Right cardiac atrium (tissue), 5 donors: Measurements from ENCODE around the gene HOXB4. TPM values are rescaled to one million over a fixed set of nuclear protein-coding genes. Genes with fewer than 3 reads are reported as not detected.

Experiments used
- ATAC-seq, 2 donors: fragments of 200-7000 bp; cut with Tn5 transposase; one replicate each; pipeline versions ENCODE4 v1.8.0 to v1.9.1; 2020; ENCODE audit warnings: moderate library complexity in 2 of 2, mild to moderate bottlenecking in 1 of 2
- DNase-seq, 3 donors: peaks; one replicate each; pipeline ENCODE4 v3.0.0-alpha.2; 2020
- H3K27ac ChIP-seq: one replicate; pipeline ENCODE4 v1.5.1; 2013; ENCODE audit warnings: mild to moderate bottlenecking, low read length, control low read depth, moderate library complexity
- H3K27me3 ChIP-seq: one replicate; pipeline ENCODE4 v1.6.1; 2013; ENCODE audit not compliant: control insufficient read depth, insufficient read depth
- H3K4me1 ChIP-seq: one replicate; pipeline ENCODE4 v1.6.1; 2013; ENCODE audit warnings: low read length; ENCODE audit not compliant: control insufficient read depth, insufficient read depth
- H3K4me3 ChIP-seq: one replicate; pipeline ENCODE4 v1.5.1; 2013; ENCODE audit warnings: low read length, control low read depth
- H3K9me3 ChIP-seq: one replicate; pipeline ENCODE4 v1.6.1; 2013; ENCODE audit warnings: low read length; ENCODE audit not compliant: control insufficient read depth
- WGBS: extraction: QIAGEN DNeasy Blood & Tissue Kit; methylation state at CpG from one replicate; pipeline ENCODE4 v1.1.7; 2013; 5-methylcytosine and 5-hydroxymethylcytosine counted together
- intact Hi-C, 4 donors: fragments of 100-400 bp; cut with DNase I; formaldehyde crosslinking; loops; one replicate each; pipeline versions ENCODE4 v1.11.0 to v1.14.0; 2022 to 2023
- polyA plus RNA-seq: library from polyadenylated mRNA; stranded (reverse); fragments of 200-250 nt; gene quantifications from one replicate; pipeline ENCODE4 v1.2.3, GENCODE V29; 2013
- total RNA-seq, 4 donors: library from RNA; stranded (reverse); fragmentation: NEBNext Ultra II Directional; extraction: Animal tissue kit (Norgen Biotek cat#: 25700); gene quantifications; one replicate each; pipeline ENCODE4 v1.2.1, GENCODE V29; 2021
- donor health status: healthy with polysubstance abuse.
- donor health status: DM: no; HTN: yes; CAD: no.
- donor health status: DM: no; HTN: no; CAD: no.
- donor health status: DM: no; HTN: yes; CAD: no; lungs with severe emphysema.
- donor health status: DM: yes; HTN: yes; CAD: no.

The HOXB4 gene
- total and polyA plus RNA-seq, 5 donors: 0.38 to 1.1 (median 0.61) TPM

DNA sequence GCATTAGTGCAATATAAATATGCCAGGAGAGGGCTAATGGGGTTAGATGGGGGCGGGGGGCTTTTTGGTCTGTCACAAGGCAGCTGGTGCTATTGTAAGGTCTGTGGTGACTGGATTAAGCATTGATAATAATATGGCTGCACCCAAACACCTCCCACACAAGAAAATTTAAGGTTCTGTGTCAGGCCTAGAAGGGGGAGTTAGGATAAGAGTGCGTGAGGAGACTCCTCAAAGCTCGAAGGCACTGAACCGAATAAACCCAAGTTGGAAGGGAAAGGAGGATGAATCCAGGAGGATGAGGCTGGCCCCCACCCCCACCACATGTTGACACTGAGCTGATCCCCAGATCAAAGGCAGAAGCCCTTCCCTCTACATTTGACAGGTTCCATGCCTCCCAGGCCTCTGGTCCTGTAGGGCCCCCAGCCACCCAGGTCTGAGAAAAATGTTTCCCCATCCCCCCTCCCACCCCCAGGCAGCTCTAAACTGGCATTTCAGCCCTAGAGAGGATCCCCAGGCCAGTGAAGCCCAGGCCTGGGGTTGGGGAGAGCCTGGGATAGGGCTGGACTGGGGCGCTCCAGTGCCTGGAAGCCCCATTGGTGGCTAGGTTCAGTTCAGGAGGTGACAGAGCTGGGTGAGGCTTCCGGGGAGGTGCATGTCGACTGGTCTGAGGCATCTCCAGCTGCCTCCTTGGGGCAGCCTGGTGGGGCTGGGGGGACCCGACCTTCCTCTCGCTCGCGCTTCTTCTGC is 49.0 kb downstream of the HOXB4 start:
- Histone ChIP-seq H3K4me3 (no peak overlapping the region), H3K9me3 (no peaks in the 10 kb centered on the region), H3K4me1 (no peaks in the 10 kb centered on the region), H3K27ac (no peak overlapping the region), H3K27me3 (no peaks in the 10 kb centered on the region)
- DNase-seq (no peak), ATAC-seq (no peak)
- intact Hi-C loops: no loop called here
- 86% methylated on average over 11 of the region's 11 CpGs for WGBS

DNA sequence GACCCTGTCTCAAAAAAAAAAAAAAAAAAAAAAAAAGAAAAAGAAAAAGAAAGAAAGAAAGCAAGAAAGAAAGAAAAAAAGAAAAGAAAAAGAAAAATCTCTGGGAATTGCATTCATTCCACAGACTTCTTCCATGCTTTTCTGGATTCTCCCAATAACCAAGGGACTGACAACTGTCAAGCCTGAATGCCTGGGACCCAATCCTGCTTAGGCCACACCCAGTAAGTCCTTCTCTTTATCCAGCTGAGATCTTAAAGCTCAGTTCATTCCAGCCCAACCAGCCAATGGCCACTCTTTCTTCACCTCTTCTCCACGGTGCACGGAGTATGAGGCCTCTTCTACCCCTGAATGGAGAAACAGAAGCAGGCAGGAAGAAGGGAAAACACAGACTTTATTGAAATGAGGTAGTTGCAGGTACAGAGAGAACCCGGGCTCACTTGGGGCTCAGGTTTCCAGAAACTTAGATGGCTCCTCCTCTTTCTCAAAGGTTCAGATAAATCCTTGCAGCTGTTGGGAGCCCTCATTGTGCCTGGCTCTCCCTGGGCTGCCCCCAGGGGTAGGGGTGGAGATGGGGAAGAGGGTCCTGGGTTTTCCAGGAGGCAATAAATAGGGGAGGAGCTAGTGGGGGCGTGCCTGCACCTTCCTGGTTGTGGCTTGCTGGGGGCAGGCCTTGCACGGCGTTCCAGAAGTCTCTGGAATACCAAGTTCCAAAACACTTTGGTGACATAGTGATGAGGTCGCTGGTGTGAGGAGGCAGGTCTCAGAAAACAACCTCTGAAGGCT is 49.8 kb downstream of the HOXB4 start:
- Histone ChIP-seq H3K27ac (no peak overlapping the region), H3K27me3 (no peaks in the 10 kb centered on the region), H3K4me3 (no peak overlapping the region), H3K9me3 (no peaks in the 10 kb centered on the region), H3K4me1 (no peaks in the 10 kb centered on the region)
- WGBS: 60% methylated on average over 7 of the region's 7 CpGs
- intact Hi-C loops: no loop called here
- no peak for ATAC-seq
- DNase-seq: no peak

DNA sequence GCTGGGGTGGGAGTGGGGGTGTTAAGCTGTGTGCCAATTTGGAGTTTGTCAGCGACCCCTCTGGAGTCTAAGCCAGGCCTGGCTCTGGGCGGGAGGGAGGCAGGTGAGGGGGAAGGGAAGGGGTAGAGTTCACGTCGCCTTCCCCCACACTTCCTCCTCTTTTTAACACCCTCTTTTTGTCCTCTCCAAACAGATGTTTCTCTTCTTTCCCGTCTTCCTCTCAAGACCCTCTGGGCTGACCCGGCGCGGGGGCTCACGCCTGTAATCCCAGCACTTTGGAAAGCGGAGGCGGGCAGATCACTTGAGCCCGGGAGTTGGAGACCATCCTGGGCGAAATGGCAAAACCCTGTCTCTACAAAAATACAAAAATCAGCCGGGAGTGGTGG is 50.6 kb downstream of the HOXB4 start:
- Histone ChIP-seq H3K4me1 (no peaks in the 10 kb centered on the region), H3K9me3 (no peaks in the 10 kb centered on the region), H3K27ac (no peak overlapping the region), H3K4me3 (no peak overlapping the region), H3K27me3 (no peaks in the 10 kb centered on the region)
- ATAC-seq: no peak
- 48% methylated on average over 14 of the region's 14 CpGs for WGBS
- DNase-seq: no peak
- intact Hi-C loops: no loop called here

DNA sequence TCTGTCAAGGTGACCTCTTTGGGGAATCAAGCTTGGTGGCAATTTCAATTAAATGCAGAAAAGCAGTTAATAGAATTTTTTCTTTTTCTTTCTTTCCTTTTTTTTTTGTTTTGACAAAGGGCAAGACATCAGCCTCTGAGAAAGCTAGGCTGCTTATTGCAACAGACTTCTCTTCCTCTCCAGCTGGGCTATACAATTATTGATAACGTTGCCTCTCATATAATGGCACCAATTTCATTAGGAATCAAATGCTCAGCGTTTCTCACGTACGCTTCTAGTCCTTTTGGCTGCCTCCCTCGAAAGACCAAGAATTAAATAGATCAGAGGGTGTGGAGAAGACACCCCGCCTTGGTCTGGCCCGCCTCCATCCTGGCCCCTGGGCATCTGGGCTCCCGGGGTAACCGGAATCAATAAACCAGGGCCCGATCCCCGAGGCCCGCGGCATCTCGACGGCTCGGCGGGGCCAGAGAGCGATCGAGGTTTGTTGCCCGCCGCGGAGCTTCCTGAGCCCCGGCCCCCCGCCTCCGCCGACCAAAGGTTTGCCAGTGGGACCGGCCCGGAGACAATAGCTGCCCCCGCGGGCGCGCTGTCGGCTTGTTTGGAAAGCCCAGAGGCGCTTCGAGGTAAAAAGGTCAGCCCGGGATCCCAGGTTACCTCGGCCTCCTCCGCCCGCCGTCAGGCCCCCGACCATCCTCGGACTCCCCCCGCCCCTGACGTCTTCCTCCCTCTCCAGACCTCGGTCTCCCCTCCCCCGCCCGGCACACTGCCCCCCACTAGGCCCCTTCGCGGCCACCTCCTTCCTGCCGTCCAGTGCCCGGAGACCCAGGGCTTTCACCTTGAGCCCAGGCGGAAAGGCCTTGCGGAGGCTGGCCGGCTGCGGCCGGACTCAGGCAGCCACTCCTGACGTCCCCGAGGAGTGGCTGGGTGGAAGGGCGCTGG is 51.3 kb downstream of the HOXB4 start:
- no peak overlapping the region for H3K4me3 ChIP-seq

More for the DNA sequence above, 51.3 kb downstream of the HOXB4 start:
- no peak for ATAC-seq
- WGBS: 23% methylated on average over 59 of the region's 59 CpGs
- Histone ChIP-seq H3K27ac (no peak overlapping the region), H3K4me1 (peaks cover 4% of the 10 kb centered on the region), H3K27me3 (no peaks in the 10 kb centered on the region), H3K9me3 (no peaks in the 10 kb centered on the region)
- no peak for DNase-seq
- intact Hi-C loops: no loop called here

Other genes starting within 250 kb of the HOXB4 start
- gene SKAP1, start 148.1 kb downstream of the HOXB4 start, total RNA-seq: under 1 TPM in 3 of 4 donors, not detected in 1; 0.38 to 0.77 (median 0.54) TPM
- gene SKAP1, start 148.1 kb downstream of the HOXB4 start, polyA plus RNA-seq: 0.54 TPM
- not detected for gene HOXB1, start 47.3 kb downstream of the HOXB4 start, total RNA-seq
- not detected for gene HOXB1, start 47.3 kb downstream of the HOXB4 start, polyA plus RNA-seq
- gene HOXB2, start 33.2 kb downstream of the HOXB4 start, total RNA-seq: 1 to 10 TPM; 2.4 to 9.9 (median 6.0) TPM
- gene HOXB2, start 33.2 kb downstream of the HOXB4 start, polyA plus RNA-seq: 5.5 TPM
- gene HOXB3, start 11.9 kb upstream of the HOXB4 start, total RNA-seq: 1 to 10 TPM; 1.2 to 2.3 (median 2.2) TPM
- 2.8 TPM for gene HOXB3, start 11.9 kb upstream of the HOXB4 start, polyA plus RNA-seq
- gene HOXB5, start 15.4 kb upstream of the HOXB4 start, total RNA-seq: under 1 TPM in 3 of 4 donors, not detected in 1; 0.12 to 0.37 (median 0.14) TPM
- gene HOXB5, start 15.4 kb upstream of the HOXB4 start, polyA plus RNA-seq: 0.14 TPM
- gene HOXB6, start 26.6 kb upstream of the HOXB4 start, total RNA-seq: 1 to 10 TPM in 2 of 4 donors, under 1 TPM in 2; 0.74 to 1.8 (median 1.0) TPM
- 1.1 TPM for gene HOXB6, start 26.6 kb upstream of the HOXB4 start, polyA plus RNA-seq
- gene HOXB7, start 32.7 kb upstream of the HOXB4 start, total RNA-seq: under 1 TPM; 0.50 to 0.80 (median 0.59) TPM
- 0.48 TPM for gene HOXB7, start 32.7 kb upstream of the HOXB4 start, polyA plus RNA-seq
- not detected for gene HOXB8, start 36.9 kb upstream of the HOXB4 start, total RNA-seq
- not detected for gene HOXB8, start 36.9 kb upstream of the HOXB4 start, polyA plus RNA-seq
- gene HOXB9, start 48.0 kb upstream of the HOXB4 start, total RNA-seq: not detected
- 0.02 TPM for gene HOXB9, start 48.0 kb upstream of the HOXB4 start, polyA plus RNA-seq
- gene PRAC1, start 144.2 kb upstream of the HOXB4 start, total RNA-seq: not detected
- not detected for gene PRAC1, start 144.2 kb upstream of the HOXB4 start, polyA plus RNA-seq
- gene PRAC2, start 144.8 kb upstream of the HOXB4 start, total RNA-seq: not detected
- not detected for gene PRAC2, start 144.8 kb upstream of the HOXB4 start, polyA plus RNA-seq
- gene HOXB13, start 150.4 kb upstream of the HOXB4 start, total RNA-seq: not detected
- gene HOXB13, start 150.4 kb upstream of the HOXB4 start, polyA plus RNA-seq: not detected
- under 1 TPM in 2 of 4 donors, not detected in 2; 0.06 to 0.23 TPM for gene TTLL6, start 238.9 kb upstream of the HOXB4 start, total RNA-seq
- gene TTLL6, start 238.9 kb upstream of the HOXB4 start, polyA plus RNA-seq: 0.27 TPM